Measurements from ENCODE around the gene AGPS.

- TF ChIP-seq CTCF (tag by site-specific recombination; IDR thresholded peaks at IDR 0.05), result no peak
- no peak for TF ChIP-seq REST (tag by site-specific recombination; IDR thresholded peaks at IDR 0.05)
- no peak for TF ChIP-seq ZNF184 (tag by site-specific recombination; IDR thresholded peaks at IDR 0.05)
- TF ChIP-seq ZNF16 (tag by site-specific recombination; IDR thresholded peaks at IDR 0.05; ENCODE audit: low read depth), result no peak
- no peak for TF ChIP-seq ZNF513 (tag by site-specific recombination; IDR thresholded peaks at IDR 0.05)
- no peak for TF ChIP-seq PBX3 (CRISPR knock-in tag; IDR thresholded peaks at IDR 0.05)
Observed at GRCh38 chr2:177430411-177430810, 37.8 kb downstream of the AGPS start.

Measured in HEK293 (cell line).